Transverse colon (tissue), 4 donors: Measurements from ENCODE around the gene SASH3.

Experiments used
- EP300 ChIP-seq: sonication (generic); formaldehyde crosslinking; IDR thresholded peaks from one replicate; pipeline ENCODE4 v1.6.1; 2017; ENCODE audit warnings: antibody characterized with exemption, low read depth
- POLR2A ChIP-seq: fragments of 450-650 bp; IDR thresholded peaks from one replicate; pipeline ENCODE4 v1.6.1; 2016; ENCODE audit warnings: antibody characterized with exemption, mild to moderate bottlenecking, moderate library complexity
- POLR2AphosphoS5 ChIP-seq, 3 donors: sonication (generic); formaldehyde crosslinking; IDR thresholded peaks; one replicate each; pipeline ENCODE4 v1.6.1; 2016; ENCODE audit warnings: antibody characterized with exemption in 3 of 3
- TF ChIP-seq, protein P1 (sequence below), 5 experiments: fragments of 200-600 bp in 3 of 5; fragments of 450-650 bp in 2 of 5; sonication (generic) in 3 of 5; IDR thresholded peaks; 1 replicate in 2 of 5; 2 replicates in 3 of 5; pipeline ENCODE4 v1.5.1; 2016 to 2017; ENCODE audit warnings: antibody characterized with exemption in 5 of 5, inconsistent platforms in 3 of 5, mild to moderate bottlenecking in 2 of 5, moderate library complexity in 1 of 5

DNA sequence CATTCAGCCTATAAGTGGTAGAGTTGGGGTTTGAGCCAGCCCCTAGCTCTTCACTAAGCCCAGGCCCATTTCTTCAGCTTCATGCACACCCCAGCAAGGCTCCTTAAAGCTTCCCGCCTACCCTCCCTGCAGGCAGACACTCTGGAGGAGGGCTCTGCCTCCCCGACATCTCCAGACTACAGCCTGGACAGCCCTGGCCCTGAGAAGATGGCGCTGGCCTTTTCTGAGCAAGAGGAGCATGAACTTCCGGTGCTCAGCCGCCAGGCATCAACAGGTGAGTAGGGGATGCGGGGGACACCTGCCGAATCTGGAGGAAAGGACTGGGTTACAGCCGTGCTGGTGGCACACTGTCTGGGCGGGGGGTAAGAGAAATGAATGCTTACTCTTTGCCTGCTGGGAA, 11.1 kb downstream of the SASH3 start:
- TF ChIP-seq, protein P1, sequence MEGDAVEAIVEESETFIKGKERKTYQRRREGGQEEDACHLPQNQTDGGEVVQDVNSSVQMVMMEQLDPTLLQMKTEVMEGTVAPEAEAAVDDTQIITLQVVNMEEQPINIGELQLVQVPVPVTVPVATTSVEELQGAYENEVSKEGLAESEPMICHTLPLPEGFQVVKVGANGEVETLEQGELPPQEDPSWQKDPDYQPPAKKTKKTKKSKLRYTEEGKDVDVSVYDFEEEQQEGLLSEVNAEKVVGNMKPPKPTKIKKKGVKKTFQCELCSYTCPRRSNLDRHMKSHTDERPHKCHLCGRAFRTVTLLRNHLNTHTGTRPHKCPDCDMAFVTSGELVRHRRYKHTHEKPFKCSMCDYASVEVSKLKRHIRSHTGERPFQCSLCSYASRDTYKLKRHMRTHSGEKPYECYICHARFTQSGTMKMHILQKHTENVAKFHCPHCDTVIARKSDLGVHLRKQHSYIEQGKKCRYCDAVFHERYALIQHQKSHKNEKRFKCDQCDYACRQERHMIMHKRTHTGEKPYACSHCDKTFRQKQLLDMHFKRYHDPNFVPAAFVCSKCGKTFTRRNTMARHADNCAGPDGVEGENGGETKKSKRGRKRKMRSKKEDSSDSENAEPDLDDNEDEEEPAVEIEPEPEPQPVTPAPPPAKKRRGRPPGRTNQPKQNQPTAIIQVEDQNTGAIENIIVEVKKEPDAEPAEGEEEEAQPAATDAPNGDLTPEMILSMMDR (IDR thresholded peaks at IDR 0.05): no peak
- no peak for TF ChIP-seq POLR2A
- no peak for TF ChIP-seq POLR2AphosphoS5 (IDR thresholded peaks at IDR 0.05)
- TF ChIP-seq EP300: no peak
